Epithelial cell of prostate (primary cell): ENCODE measurements around the gene MRPS2.

ENCODE experiments used
- DNase-seq: peaks from one replicate; pipeline ENCODE4 v3.0.0-alpha.2; 2011; ENCODE audit warnings: low read depth, low spot score
- H3K27ac ChIP-seq: fragments of 450-650 bp; 2 replicates; pipeline ENCODE4 v1.5.1; 2017; ENCODE audit warnings: mild to moderate bottlenecking

MRPS2 gene

DNA sequence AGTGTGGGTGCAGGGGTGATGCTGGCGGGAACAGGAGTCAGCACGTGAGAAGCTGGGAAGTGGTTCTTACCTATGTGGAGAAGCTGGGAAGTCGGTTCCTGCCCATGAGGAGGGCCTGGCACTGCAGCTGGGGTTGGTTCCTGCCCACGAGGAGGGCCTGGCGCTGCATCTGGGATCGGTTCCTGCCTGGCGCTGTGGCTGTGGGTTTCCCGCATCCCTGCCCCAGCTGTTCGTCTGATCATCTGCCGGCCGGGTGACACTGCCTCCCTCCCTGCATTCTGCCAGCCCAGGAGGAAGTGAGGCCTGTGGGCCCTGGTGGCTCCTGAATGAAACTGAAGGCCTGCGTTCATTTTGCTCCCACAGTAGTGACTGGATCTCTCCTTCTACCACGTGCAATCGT, 50.5 kb downstream of the MRPS2 start:
- DNase-seq: no peak
- no peak overlapping the region for H3K27ac ChIP-seq

GRCh38 chr9:135551456-135551855, 51.0 kb downstream of the MRPS2 start:
- no peak overlapping the region for H3K27ac ChIP-seq
- DNase-seq: no peak

- H3K27ac ChIP-seq: no peak overlapping the region
- DNase-seq: no peak
Measured at GRCh38 chr9:135552021-135552697, 51.7 kb downstream of the MRPS2 start.

GRCh38 chr9:135552698-135553171, 52.3 kb downstream of the MRPS2 start:
- DNase-seq: no peak
- no peak overlapping the region for H3K27ac ChIP-seq
